NCI-H748 (cell line): ENCODE measurements around the gene CHDH.

Experiments used
- DNase-seq: peaks from one replicate; lab custom pipeline; 2025; ENCODE audit not compliant: unreplicated experiment; lab: John Stamatoyannopoulos, UW

The CHDH gene, protein sequence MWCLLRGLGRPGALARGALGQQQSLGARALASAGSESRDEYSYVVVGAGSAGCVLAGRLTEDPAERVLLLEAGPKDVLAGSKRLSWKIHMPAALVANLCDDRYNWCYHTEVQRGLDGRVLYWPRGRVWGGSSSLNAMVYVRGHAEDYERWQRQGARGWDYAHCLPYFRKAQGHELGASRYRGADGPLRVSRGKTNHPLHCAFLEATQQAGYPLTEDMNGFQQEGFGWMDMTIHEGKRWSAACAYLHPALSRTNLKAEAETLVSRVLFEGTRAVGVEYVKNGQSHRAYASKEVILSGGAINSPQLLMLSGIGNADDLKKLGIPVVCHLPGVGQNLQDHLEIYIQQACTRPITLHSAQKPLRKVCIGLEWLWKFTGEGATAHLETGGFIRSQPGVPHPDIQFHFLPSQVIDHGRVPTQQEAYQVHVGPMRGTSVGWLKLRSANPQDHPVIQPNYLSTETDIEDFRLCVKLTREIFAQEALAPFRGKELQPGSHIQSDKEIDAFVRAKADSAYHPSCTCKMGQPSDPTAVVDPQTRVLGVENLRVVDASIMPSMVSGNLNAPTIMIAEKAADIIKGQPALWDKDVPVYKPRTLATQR

DNA sequence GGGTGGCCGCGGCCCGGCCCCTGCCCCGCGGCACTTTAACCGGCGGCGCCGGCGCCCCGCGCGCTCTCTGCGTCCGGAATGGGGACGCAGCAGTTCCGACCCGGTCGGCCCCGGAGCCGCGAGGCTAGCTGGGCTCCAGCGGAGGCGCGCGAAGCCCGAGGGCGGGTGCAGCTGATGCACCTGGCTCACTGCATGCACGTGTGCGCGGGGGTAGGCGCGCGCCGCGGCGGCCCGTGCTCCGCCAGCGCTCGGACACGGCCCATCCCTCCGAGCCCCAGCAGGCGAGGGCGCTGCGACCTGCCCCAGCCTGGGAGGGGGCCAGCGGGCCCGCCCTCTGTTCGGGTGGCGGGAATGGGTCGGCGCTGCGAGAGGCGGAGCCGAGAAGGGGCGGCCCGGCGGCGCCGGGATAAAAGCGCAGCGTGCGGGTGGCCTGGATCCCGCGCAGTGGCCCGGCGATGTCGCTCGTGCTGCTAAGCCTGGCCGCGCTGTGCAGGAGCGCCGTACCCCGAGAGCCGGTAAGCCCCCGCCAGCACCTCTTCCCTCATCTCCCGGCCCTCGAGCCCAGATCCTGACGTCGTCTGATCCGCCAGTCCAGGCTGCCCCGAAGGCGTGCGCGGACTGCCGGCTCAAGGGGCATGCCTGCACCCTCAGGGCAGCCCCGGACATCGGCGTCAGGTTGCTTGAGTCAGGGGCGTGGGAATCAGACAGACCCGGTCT lies at the start of gene CHDH, which contains the start of gene IL17RB:
Gene CHDH, minus strand, starts transcription at position 286 of the 717 bp plus-strand sequence. CDS start 22,411 bp downstream, outside the sequence.
Gene IL17RB, plus strand, starts transcription at position 435 of the 717 bp plus-strand sequence. Its CDS starts 21 bp downstream, at position 456.
- peak; percentile 71 for DNase-seq

- DNase-seq = no peak
Measured at GRCh38 chr3:53892286-53892637, 46.0 kb upstream of the CHDH start.

- DNase-seq = peak; percentile 99
Measured at GRCh38 chr3:53891497-53892285, 45.5 kb upstream of the CHDH start, which contains the start of gene SELENOK. SELENOK (minus strand) TSS chr3:53891859.

GRCh38 chr3:53890726-53891475 lies 44.7 kb upstream of the CHDH start:
- peak; percentile 62 for DNase-seq

DNA sequence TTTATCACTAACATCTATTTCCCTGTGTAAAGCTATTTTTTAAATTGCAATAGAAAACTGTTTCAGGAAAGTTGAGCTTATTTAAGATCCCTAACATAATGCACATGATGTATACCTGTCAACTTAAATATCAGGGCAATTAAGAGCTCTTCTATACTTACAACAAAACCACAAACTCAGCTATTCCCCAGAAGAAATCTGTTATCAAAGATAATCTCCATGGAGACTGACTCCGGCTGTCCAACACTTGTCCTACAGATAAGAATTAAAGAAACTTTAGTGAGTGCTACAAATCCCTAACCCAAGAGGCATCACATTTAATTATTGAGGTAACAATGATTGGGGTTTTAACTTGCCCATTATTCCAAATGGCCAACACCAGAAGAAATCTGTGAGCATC lies 42.0 kb upstream of the CHDH start:
- DNase-seq = no peak

DNA sequence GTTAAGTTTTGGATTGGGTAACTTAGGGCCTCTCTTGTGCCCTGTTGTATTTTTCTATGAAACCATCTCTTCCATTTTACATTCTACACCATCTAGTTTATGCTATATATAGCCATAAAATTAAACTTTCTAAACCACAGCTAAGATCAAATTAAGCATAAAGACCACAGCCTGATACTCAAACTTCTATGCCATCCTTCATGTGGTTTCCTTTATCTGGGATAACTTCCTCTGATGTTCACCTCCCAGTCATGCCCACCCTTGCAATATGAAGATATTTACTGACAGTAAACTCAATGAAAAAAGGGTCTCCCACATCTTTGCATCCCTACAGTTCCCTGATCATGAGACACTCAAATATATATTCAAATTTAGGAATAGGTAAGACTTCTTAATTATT lies 41.2 kb upstream of the CHDH start:
- DNase-seq = no peak

GRCh38 chr3:53885239-53885638 lies 39.0 kb upstream of the CHDH start:
- DNase-seq = no peak

- no peak for DNase-seq
Measured at GRCh38 chr3:53884623-53885022, 38.4 kb upstream of the CHDH start.

GRCh38 chr3:53883008-53883407 lies 36.8 kb upstream of the CHDH start:
- no peak for DNase-seq

DNA sequence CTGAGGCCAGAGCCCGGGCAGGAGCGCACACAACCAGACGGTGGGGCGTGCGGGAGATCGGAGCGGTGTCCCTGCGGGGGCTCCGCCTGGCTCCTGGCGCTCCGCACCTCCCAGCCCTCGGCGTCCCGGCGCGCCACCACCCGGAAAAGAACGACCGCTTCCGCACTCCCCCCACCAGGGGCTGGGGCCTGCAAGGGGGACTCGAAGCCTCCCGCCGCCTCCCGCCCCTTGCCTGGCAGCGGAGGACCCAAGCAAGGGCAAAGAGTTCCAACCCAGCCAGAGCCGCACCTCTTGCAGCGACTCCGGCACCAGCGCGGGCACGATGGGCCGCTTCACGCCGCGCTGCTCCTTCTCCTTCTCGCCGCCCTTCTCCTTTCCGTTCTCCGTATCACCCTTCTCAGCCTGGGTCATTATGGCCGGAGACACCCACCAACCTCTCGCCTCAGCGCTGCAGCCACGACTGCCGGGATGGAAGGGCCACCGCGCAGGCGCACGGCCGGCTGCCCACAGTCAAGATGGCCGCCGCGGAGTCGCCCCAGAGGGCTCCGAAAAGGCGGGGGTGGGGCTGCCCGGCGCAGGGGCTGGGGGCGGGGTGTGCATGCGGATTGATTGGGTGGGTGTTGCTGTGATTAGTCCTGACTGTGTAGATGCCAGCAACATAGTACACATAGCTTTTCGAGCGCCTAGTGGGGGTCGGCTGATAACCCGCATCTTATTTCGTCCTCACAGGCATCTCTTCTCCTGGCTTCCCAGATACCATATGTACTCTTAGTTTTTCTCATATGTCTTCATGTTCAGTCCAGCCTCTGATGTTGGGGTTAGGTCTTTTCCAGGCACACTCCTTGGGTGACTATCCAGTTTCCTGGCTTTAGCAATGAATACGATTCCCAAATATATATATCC lies 35.7 kb upstream of the CHDH start, which contains the start of gene ACTR8:
Gene ACTR8, minus strand, starts transcription at position 462 of the 903 bp plus-strand sequence. Its CDS starts 51 bp downstream, at position 411.
- peak; percentile 86 for DNase-seq

DNA sequence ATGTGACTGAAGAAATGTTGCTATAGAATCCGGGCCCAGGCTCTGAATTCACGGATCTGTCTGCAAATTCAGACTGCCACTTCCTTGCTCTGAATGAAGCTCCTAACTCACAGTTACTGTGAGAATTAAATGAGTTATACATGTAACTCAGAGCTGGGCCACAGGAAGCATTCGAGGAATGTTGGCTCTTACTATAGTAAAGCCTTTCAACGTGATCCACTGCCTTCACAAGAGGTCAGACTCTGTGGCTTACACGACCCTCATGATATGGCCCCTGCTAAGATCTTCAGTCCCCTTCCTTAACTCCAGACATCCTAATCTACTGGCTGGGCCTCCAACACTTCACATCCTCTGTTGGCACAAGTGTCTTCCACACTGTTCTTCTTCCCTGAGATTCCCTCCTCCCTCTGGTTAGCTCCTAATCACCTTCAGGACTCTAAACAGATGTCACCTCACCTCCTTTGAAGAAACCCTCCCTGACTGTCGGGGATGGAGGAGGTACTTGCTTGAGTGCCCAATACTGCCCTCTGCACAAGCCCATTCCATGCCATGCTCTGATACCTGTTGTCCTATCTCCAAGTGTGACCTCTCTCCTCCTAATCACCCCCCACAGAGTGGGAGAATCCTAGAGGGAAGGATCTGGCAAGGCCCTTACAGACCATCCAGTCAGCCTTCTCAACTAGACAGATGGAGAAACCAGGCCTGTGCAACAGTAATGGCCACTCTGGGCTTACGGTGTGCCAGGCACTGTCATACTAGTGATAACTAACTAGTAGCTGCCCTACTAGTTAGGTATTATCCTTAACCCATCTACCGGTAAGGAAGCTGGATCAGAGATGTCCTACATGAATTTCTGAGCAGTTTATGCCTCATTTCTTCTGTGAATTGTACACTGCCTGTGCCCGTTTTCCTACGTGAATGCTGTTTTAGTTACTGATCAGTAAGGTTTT lies 34.5 kb upstream of the CHDH start:
- no peak for DNase-seq

DNA sequence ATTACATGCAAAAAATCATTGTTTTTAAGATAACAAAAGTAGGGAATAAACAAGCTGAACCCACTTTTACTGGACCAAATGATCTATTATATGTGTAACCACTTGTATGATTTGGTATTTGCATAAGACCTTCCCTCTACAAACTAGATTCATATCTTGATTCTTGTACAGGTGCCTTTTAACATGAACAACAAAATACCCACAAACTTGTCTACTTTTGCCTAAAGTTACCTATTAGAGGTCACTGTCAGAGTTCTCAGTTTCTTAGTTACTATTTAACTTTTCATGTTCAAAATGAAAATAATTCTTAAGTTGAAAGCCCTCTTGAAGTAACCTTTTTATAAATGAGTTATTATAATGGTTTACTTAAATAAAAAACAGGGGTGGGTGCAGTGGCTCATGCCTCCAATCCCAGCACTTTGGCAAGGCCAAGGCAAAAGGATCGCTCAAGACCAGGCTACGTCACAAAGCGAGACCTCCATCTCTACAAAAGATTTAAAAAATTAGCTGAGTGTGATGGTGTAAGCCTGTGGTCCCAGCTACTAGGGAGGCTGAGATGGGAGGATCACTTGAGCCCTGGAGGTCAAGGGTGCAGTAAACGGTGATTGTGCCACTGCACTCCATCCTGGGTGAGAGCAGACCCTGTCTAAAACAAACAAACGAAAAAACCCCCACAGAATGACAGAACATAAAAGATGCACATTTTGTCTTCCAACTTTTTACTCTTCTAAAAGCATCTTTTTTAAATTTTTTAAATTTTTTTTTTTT lies 19.7 kb upstream of the CHDH start:
- DNase-seq = no peak

- DNase-seq = no peak
Measured at GRCh38 chr3:53863145-53863544, 16.9 kb upstream of the CHDH start.

DNA sequence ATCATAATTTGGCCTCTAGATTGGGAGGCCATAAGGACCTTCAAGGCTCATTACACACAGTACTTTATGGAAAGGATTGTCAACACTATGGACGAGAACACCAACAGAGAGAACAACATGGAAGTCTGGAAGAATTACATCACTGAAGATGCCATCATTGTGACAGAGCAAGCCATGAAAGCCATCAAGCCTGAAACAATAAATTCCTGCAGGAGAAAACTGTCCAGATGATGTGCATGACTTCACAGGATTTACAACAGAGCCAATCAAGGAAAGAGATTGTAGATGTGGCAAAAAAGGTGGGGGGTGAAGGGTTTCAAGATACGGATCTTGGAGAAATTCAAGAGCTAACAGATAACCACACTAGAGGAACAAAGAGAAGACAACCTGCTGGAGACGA lies 16.0 kb upstream of the CHDH start:
- no peak for DNase-seq

DNA sequence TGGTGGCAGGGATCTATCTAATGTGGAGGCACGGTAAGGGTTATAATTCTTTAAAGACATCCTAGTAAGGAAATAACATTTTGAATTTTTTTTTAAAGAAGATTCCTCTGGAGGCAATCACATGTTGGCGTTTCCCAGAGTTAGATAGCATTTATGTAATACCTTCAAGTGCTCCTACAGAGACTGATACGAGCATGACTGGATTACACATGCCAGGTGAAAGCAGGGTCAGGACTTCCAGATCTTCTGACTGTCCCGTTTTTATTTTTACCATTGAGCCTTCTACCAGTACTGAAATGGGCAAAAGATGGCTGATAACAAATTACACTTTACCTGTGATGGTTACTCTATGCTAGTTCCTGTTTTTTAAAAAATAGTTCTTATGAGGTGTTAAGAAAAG lies 14.0 kb upstream of the CHDH start:
- no peak for DNase-seq

DNA sequence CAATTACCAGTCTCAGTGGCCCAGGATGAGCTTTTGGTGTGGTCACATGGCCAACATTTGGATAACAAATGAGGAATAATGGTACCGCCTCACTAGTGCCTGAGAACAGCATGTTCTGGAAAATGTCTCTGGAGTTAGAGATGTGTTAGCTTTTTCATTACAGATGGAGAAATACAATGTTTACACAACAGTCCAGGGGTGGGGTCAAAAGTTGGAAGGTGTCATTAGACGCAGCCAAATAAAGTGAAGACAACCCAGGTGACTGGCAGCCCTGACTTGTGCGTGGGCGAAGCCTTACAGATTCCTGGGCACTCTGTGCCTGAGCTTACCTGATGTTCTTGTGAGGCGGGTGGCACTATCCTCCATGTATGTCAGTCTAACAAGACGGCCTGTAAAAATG lies 13.0 kb upstream of the CHDH start:
- DNase-seq = no peak

DNA sequence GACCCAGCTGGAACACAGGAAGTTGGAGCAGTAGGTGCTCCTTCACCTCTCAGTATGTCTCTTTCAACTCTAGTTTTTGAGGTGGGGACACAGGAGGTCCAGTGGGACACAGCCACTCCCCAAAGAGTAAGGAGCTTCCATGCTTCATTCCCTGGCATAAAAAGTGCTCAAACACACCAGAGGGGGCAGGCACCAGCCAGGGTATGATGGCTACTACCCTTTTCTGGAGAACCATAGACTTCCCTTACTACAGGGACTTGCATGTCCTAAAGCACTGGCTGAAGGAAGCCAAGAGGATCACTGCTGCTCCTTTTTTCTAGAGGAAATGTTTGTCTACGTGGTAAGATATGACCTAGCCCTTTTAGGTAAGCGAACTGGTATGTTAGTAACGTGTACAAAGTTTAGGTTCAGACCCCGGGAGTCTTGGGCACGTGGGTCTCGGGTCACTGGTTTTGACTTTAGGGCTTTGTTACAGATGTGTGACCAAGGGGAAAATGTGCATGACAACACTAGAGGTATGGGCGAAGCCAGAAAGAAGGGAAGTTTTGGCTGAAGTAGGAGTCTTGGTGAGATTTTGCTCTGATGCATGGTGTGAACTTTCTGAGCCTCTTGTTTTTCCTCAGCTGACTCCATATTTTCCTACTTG lies 12.0 kb upstream of the CHDH start:
- DNase-seq = no peak
